Aorta (tissue), 5 donors: Measurements from ENCODE around the gene SHISA4. TPM values are rescaled to one million over a fixed set of nuclear protein-coding genes. Genes with fewer than 3 reads are reported as not detected.
"Not testable (repeated sequence)": the region's sequence is repeated elsewhere in the genome, so short reads cannot be mapped to it uniquely, and the experiment has no call there.

Experiments
- ATAC-seq: fragments of 200-7000 bp; cut with Tn5 transposase; one replicate; pipeline ENCODE4 v1.9.1; 2022; ENCODE audit warnings: moderate library complexity; ENCODE audit not compliant: low FRiP score
- DNase-seq, 2 donors: peaks; one replicate each; pipeline ENCODE4 v3.0.0-alpha.2; 2020
- H3K27ac ChIP-seq, 2 donors: one replicate each; pipeline ENCODE4 v1.5.1; 2013; ENCODE audit warnings: low read length in 2 of 2, mild to moderate bottlenecking in 2 of 2, moderate library complexity in 2 of 2, control low read depth in 1 of 2, inconsistent platforms in 1 of 2, low read depth in 1 of 2
- H3K27me3 ChIP-seq, 2 donors: one replicate each; pipeline ENCODE4 v1.6.1; 2013; ENCODE audit warnings: control low read depth in 1 of 2, low read length in 1 of 2, mild to moderate bottlenecking in 1 of 2, moderate library complexity in 1 of 2; ENCODE audit not compliant: insufficient read depth in 2 of 2, control insufficient read depth in 1 of 2
- H3K36me3 ChIP-seq, 2 donors: one replicate each; pipeline ENCODE4 v1.6.1; 2013; ENCODE audit warnings: control low read depth in 1 of 2, low read length in 1 of 2, mild to moderate bottlenecking in 1 of 2; ENCODE audit not compliant: insufficient read depth in 2 of 2, control insufficient read depth in 1 of 2
- H3K4me1 ChIP-seq, 2 donors: one replicate each; pipeline ENCODE4 v1.6.1; 2013; ENCODE audit warnings: low read length in 2 of 2, control low read depth in 1 of 2, mild to moderate bottlenecking in 1 of 2, moderate library complexity in 1 of 2; ENCODE audit not compliant: insufficient read depth in 2 of 2, control insufficient read depth in 1 of 2
- H3K4me3 ChIP-seq, 2 donors: one replicate each; pipeline ENCODE4 v1.5.1; 2013; ENCODE audit warnings: low read length in 2 of 2, control low read depth in 1 of 2, mild to moderate bottlenecking in 1 of 2
- H3K9me3 ChIP-seq: one replicate; pipeline ENCODE4 v1.6.1; 2013; ENCODE audit warnings: mild to moderate bottlenecking, low read length; ENCODE audit not compliant: control insufficient read depth
- WGBS, 2 donors: extraction: QIAGEN DNeasy Blood & Tissue Kit; methylation state at CpG; one replicate each; pipeline ENCODE4 v1.1.7; 2013; 5-methylcytosine and 5-hydroxymethylcytosine counted together
- intact Hi-C, 2 donors: fragments of 100-400 bp; cut with DNase I; formaldehyde crosslinking; loops; one replicate each; pipeline versions ENCODE4 v1.14.2 to v1.15.0; 2022
- polyA plus RNA-seq, 2 donors: library from polyadenylated mRNA; stranded (reverse); fragments of 200-250 nt; gene quantifications; one replicate each; pipeline ENCODE4 v1.2.3, GENCODE V29; 2013
- total RNA-seq, 2 donors: library from RNA; stranded (reverse); fragmentation: NEBNext Ultra II Directional; extraction: Animal tissue kit (Norgen Biotek cat#: 25700); gene quantifications; one replicate each; pipeline ENCODE4 v1.2.1, GENCODE V29; 2021
- donor health status: healthy with polysubstance abuse.
- donor health status: Bipolar disorder and iron deficiency.
- donor health status: DM: no; HTN: no; CAD: no.
- donor health status: DM: no; HTN: no; CAD: no.
- donor health status: DM: yes; HTN: yes; CAD: no.

The SHISA4 gene
- total and polyA plus RNA-seq, 4 donors = 30.6 to 93.1 (median 58.0) TPM

DNA sequence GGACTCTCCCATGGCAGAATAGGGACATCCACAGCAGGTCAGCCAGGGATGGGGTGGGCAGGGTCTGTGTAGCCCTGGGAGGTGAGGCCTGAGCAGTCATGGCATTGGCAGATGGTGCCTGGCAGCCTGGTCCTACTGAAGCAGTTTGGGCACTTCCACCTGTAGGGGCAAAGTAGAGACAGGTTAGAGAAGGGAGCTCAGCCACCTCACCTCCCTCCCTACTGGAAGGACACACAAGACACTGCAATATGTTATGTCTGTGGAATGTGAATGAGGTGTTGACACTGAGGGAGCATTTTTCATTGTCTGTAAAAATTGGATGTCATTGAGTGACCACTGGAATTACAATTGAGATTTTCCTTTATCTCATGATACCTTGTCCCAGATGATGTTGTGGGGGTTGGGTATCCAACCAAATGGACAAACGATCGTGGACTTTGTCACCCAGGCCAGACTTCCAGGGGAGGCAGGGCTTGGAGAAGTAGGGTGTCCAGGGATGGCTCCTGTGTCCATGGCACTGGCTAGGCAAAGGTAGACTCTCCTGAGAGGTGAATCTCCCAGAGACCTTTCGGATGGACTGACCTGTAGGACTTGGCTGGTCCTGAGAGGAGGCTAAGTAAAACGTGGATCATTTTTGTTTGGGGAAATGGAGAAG lies 9.7 kb downstream of the SHISA4 start:
- intact Hi-C loops = loop anchor here in 1 of 2 donors (10.0 kb wide), 1 partner anchor 236 kb away; no protein-coding TSS in a partner anchor
- peaks cover 0 to 6% of the 10 kb centered on the region in 2 donors for H3K4me1 ChIP-seq
- WGBS, 2 donors = 46 to 47% methylated on average over 4 of the region's 4 CpGs

DNA sequence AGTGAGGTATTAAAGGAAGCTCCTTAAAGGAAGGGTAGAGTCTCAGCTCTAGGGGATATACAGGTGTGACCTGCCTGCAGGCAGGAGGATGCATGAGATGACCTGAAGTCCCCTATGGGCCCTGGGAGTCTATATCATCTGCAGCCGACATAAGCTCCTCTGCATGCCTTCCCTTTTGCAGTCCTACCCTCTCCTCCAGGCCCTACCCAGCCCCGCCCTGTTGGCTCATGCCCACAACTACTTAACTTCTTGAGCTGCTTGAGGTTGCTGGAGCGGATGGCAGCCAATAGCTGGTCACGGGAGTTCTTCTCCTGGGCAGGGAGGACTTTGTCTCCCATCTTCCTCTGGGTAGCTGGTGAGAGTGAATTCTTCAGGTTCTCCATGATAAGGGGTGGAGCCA lies 10.3 kb downstream of the SHISA4 start:
- Histone ChIP-seq H3K4me1 (peaks cover 3 to 6% of the 10 kb centered on the region in 2 donors), H3K9me3 (no peaks in the 10 kb centered on the region), H3K27me3 (no peaks in the 10 kb centered on the region), H3K4me3 (no peak overlapping the region), H3K27ac (peak overlapping the region; percentile 49 to 55), H3K36me3 (peaks cover 5 to 12% of the 10 kb centered on the region in 2 donors)
- DNase-seq (no peak), ATAC-seq (no peak)
- intact Hi-C loops = loop anchor here in 1 of 2 donors (10.0 kb wide), 1 partner anchor 236 kb away; no protein-coding TSS in a partner anchor
- WGBS, 2 donors = 12 to 14% methylated on average over 4 of the region's 4 CpGs

More for the DNA sequence above, 9.7 kb downstream of the SHISA4 start:
- Histone ChIP-seq H3K27me3 (no peaks in the 10 kb centered on the region), H3K4me3 (no peak overlapping the region), H3K9me3 (no peaks in the 10 kb centered on the region), H3K36me3 (peaks cover 5 to 12% of the 10 kb centered on the region in 2 donors), H3K27ac (peak overlapping the region; percentile 64 to 89)
- no peak for DNase-seq
- ATAC-seq = no peak

GRCh38 chr1:201899683-201900429 lies 11.2 kb downstream of the SHISA4 start:
- H3K9me3 ChIP-seq = no peaks in the 10 kb centered on the region
- peak overlapping the region; percentile 81 to 86 for H3K27ac ChIP-seq
- peaks cover 5 to 12% of the 10 kb centered on the region in 2 donors for H3K36me3 ChIP-seq
- intact Hi-C loops = loop anchor here in 1 of 2 donors (10.0 kb wide), 1 partner anchor 235 kb away; no protein-coding TSS in a partner anchor
- no peak overlapping the region for H3K4me3 ChIP-seq
- no peaks in the 10 kb centered on the region for H3K27me3 ChIP-seq
- WGBS, 2 donors = 75 to 77% methylated on average over 20 of the region's 20 CpGs
- ATAC-seq = no peak
- H3K4me1 ChIP-seq = peaks cover 3 to 6% of the 10 kb centered on the region in 2 donors
- DNase-seq = no peak

- Histone ChIP-seq H3K27me3 (no peaks in the 10 kb centered on the region), H3K27ac (peak overlapping the region; percentile 81 to 86), H3K36me3 (peaks cover 5 to 12% of the 10 kb centered on the region in 2 donors), H3K4me3 (no peak overlapping the region), H3K9me3 (no peaks in the 10 kb centered on the region), H3K4me1 (peaks cover 3 to 6% of the 10 kb centered on the region in 2 donors)
- DNase-seq (peak in 1 of 2 donors; percentile 69), ATAC-seq (no peak)
- intact Hi-C loops = no loop called here
- 4 to 6% methylated on average over 5 of the region's 5 CpGs for WGBS, 2 donors
These were observed 11.8 kb downstream of the SHISA4 start for GRCh38 chr1:201900476-201900875.

DNA sequence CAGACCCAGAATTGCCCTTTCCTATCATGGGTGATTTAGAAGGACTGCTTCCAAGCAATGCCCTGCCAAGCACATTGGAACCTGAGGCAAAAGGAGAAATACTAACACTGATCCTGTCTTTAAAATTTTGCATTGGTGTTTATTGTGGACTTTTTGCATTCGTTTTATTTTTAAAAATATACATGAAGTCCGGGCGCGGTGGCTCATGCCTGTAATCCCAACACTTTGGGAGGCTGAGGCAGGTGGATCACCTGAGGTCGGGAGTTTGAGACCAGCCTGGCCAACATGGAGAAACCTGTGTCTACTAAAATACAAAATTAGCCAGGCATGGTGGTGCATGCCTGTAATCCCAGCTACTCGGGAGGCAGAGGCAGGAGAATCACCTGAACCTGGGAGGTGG lies 12.3 kb downstream of the SHISA4 start:
- WGBS, 2 donors = 10 to 14% methylated on average over 6 of the region's 6 CpGs
- intact Hi-C loops, H3K4me3 ChIP-seq: not testable (repeated sequence)

DNA sequence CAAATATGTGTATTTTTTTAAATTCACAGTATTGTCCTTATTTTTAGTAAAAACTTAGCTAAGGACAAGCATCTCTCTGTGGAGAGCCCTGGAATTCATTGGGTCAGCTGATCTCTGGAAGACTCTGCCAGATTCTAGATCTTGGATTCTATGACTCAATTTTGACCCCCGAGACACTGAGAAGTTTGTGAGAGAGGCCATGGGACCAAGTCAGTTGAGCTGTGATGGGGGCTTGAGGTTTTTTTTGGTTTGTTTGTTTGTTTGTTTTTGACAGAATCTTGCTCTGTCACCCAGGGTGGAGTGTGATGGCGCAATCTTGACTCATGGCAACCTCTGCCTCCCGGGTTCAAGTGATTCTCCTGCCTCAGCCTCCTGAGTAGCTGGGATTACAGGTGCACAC lies 13.5 kb downstream of the SHISA4 start:
- intact Hi-C loops = no loop called here
- Histone ChIP-seq H3K4me3 (no peak overlapping the region), H3K27me3 (no peaks in the 10 kb centered on the region), H3K9me3 (no peaks in the 10 kb centered on the region), H3K27ac (peak overlapping the region; percentile 65 to 99), H3K36me3 (peaks cover 5 to 12% of the 10 kb centered on the region in 2 donors), H3K4me1 (peaks cover 7 to 9% of the 10 kb centered on the region in 2 donors)
- ATAC-seq (no peak), DNase-seq (no peak)
- WGBS, 2 donors = 46 to 54% methylated on average over 3 of the region's 3 CpGs

More for the DNA sequence above, 12.3 kb downstream of the SHISA4 start:
- not testable (repeated sequence) for H3K27me3 ChIP-seq, ATAC-seq, H3K4me1 ChIP-seq, H3K9me3 ChIP-seq, DNase-seq
- Histone ChIP-seq H3K27ac (peak overlapping the region; percentile 81 to 86), H3K36me3 (peaks cover 5 to 12% of the 10 kb centered on the region in 2 donors)

DNA sequence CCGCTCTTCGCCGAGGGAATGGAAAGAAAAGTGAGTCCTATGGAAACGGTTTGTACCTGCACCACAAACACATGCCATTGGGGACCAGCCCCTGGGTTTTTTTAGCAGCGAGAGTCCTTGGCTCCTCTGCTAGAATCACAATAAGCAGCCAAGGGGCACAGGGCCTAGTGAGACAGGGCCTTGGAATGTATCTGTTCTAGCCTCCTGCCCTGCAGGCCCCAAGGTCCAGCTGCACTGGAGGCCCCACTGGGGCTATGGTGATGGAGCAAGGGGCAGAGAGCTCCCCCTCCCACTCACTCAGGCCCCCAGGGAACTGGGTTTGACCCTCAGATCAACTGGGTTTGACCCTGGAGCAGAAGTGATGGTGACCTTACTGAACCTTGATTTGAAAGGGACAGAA lies 14.4 kb downstream of the SHISA4 start:
- no peaks in the 10 kb centered on the region for H3K27me3 ChIP-seq
- H3K9me3 ChIP-seq = no peaks in the 10 kb centered on the region
- H3K4me1 ChIP-seq = peaks cover 7% of the 10 kb centered on the region in 2 donors
- H3K36me3 ChIP-seq = peaks cover 0 to 10% of the 10 kb centered on the region in 2 donors
- H3K4me3 ChIP-seq = no peak overlapping the region
- peak; percentile 86 to 91 for DNase-seq
- 0 to 7% methylated on average over 5 of the region's 5 CpGs for WGBS, 2 donors
- peak overlapping the region; percentile 94 to 99 for H3K27ac ChIP-seq
- intact Hi-C loops = no loop called here
- ATAC-seq = peak; percentile 85

DNA sequence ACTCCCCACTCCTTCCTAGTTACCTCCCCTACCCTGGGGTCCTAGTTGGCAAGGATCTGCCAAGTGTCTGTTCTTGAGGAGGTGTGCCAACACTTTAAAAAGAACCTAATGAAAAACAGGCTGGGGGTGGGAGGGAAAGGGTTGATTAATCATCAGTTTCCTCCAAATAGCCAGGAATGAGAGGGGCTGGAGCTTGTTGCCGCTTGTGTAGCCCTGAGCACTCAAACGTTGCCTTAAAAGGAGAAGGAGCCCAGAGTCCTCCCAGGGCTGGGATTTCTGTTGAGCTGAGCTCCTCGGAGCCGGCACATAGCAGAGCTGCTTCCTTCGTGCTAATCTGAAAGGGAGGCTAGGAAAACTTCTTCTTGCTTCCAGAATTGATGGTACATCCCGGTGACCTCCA lies 15.9 kb downstream of the SHISA4 start:
- H3K36me3 ChIP-seq = peaks cover 0 to 10% of the 10 kb centered on the region in 2 donors
- no peak overlapping the region for H3K4me3 ChIP-seq
- ATAC-seq (peak; percentile 83), DNase-seq (peak; percentile 84 to 86)
- intact Hi-C loops = loop anchor here in 1 of 2 donors (2.0 kb wide), 1 partner anchor 42 kb away; the partner anchor contains the start of gene LMOD1
- H3K4me1 ChIP-seq = peaks cover 6 to 7% of the 10 kb centered on the region in 2 donors
- no peaks in the 10 kb centered on the region for H3K9me3 ChIP-seq
- 0 to 3% methylated on average over 6 of the region's 6 CpGs for WGBS, 2 donors
- peak overlapping the region; percentile 98 to 100 for H3K27ac ChIP-seq
- H3K27me3 ChIP-seq = no peaks in the 10 kb centered on the region
